IPS-NIHi7 (cell line): ENCODE results near the gene AGRN.
"Not testable (repeated sequence)": the region's sequence is repeated elsewhere in the genome, so short reads cannot be mapped to it uniquely, and the experiment has no call there.

Experiments
- DNase-seq: peaks from one replicate; pipeline ENCODE4 v3.0.0; 2012; ENCODE audit warnings: mixed read lengths; ENCODE audit errors: extremely low spot score

The AGRN gene

GRCh38 chr1:1021010-1021919 lies 1.3 kb downstream of the AGRN start:
- DNase-seq = no peak

GRCh38 chr1:1021920-1022259 lies 2.0 kb downstream of the AGRN start:
- no peak for DNase-seq

- no peak for DNase-seq
Measured at GRCh38 chr1:1022302-1023009, 2.5 kb downstream of the AGRN start.

- no peak for DNase-seq
Measured at GRCh38 chr1:1023700-1024099, 3.8 kb downstream of the AGRN start.

GRCh38 chr1:1024149-1024770 lies 4.3 kb downstream of the AGRN start:
- DNase-seq = no peak

GRCh38 chr1:1024771-1025699 lies 5.1 kb downstream of the AGRN start:
- peak; percentile 71 for DNase-seq

GRCh38 chr1:1025730-1026129 lies 5.8 kb downstream of the AGRN start:
- DNase-seq = no peak

- no peak for DNase-seq
Measured at GRCh38 chr1:1026599-1027413, 6.9 kb downstream of the AGRN start.

- no peak for DNase-seq
Measured at GRCh38 chr1:1027791-1028190, 7.9 kb downstream of the AGRN start.

GRCh38 chr1:1030867-1031658 lies 11.1 kb downstream of the AGRN start:
- not testable (repeated sequence) for DNase-seq

GRCh38 chr1:1031659-1032235 lies 11.8 kb downstream of the AGRN start:
- no peak for DNase-seq

GRCh38 chr1:1032424-1032823 lies 12.5 kb downstream of the AGRN start:
- no peak for DNase-seq

- DNase-seq = peak; percentile 90
Measured at GRCh38 chr1:1033009-1033587, 13.2 kb downstream of the AGRN start.

- DNase-seq = no peak
Measured at GRCh38 chr1:1033731-1034438, 14.0 kb downstream of the AGRN start.

- DNase-seq = no peak
Measured at GRCh38 chr1:1034439-1034781, 14.5 kb downstream of the AGRN start.

- no peak for DNase-seq
Measured at GRCh38 chr1:1035291-1035943, 15.5 kb downstream of the AGRN start.

- no peak for DNase-seq
Measured at GRCh38 chr1:1037366-1038327, 17.7 kb downstream of the AGRN start.
